Activated T-helper 1 cell treated with anti-CD3 and anti-CD28 coated beads, Interleukin-12 subunit alpha, Interleukin-12 subunit beta, Interleukin-2, Interleukin-4 antibody, amounts not matched to agents 30 ng/mL and 10 ng/mL and 1 ng/mL, durations not matched to agents 14 hours and 24 hours and 36 hours (primary cell): ENCODE data around the gene ZNF547. TPM values are rescaled to one million over a fixed set of nuclear protein-coding genes. Genes with fewer than 3 reads are reported as not detected.

Experiments
- DNase-seq: peaks from one replicate; pipeline ENCODE4 v3.0.0; 2021; ENCODE audit warnings: low spot score
- H3K27ac Mint-ChIP-seq: one replicate; pipeline ENCODE4 v1.8.0; 2021; ENCODE audit warnings: mild to moderate bottlenecking, mixed read lengths
- H3K27me3 Mint-ChIP-seq: one replicate; pipeline ENCODE4 v1.8.0; 2022; ENCODE audit warnings: mild to moderate bottlenecking, moderate library complexity, mixed read lengths; ENCODE audit not compliant: insufficient read depth
- H3K36me3 Mint-ChIP-seq: one replicate; pipeline ENCODE4 v1.8.0; 2021; ENCODE audit warnings: low read depth, mixed read lengths
- H3K4me1 Mint-ChIP-seq: one replicate; pipeline ENCODE4 v1.8.0; 2021; ENCODE audit warnings: low read depth, mixed read lengths
- H3K4me3 Mint-ChIP-seq: one replicate; pipeline ENCODE4 v1.8.0; 2021; ENCODE audit warnings: mild to moderate bottlenecking, moderate library complexity, mixed read lengths
- H3K9me3 Mint-ChIP-seq: one replicate; pipeline ENCODE4 v1.8.0; 2021; ENCODE audit warnings: mixed read lengths
- intact Hi-C: fragments of 100-400 bp; cut with micrococcal nuclease; formaldehyde crosslinking; loops from one replicate; pipeline ENCODE4 v1.15.1; 2024
- total RNA-seq: library from RNA; stranded (reverse); gene quantifications from 2 replicates; pipeline ENCODE4 v1.2.3, GENCODE V29; 2022

The ZNF547 gene
- total RNA-seq, 1 donor from 2014 or later: 0.93 TPM

- no peak overlapping the region for H3K27ac Mint-ChIP-seq
- intact Hi-C loops: no loop called here
- no peaks in the 10 kb centered on the region for H3K27me3 Mint-ChIP-seq
- no peaks in the 10 kb centered on the region for H3K4me1 Mint-ChIP-seq
- DNase-seq: no peak
- H3K9me3 Mint-ChIP-seq: peaks cover 57% of the 10 kb centered on the region
- no peak overlapping the region for H3K4me3 Mint-ChIP-seq
- peaks cover 54% of the 10 kb centered on the region for H3K36me3 Mint-ChIP-seq
Observed at GRCh38 chr19:57421037-57421436, 57.7 kb downstream of the ZNF547 start.

Other genes with a start within 250 kb of the ZNF547 start
- gene USP29, start 243.6 kb upstream of the ZNF547 start, total RNA-seq: not detected in 2 replicates
- not detected in 2 replicates for gene ZIM3, start 218.3 kb upstream of the ZNF547 start, total RNA-seq
- gene DUXA, start 196.1 kb upstream of the ZNF547 start, total RNA-seq: not detected in 2 replicates
- 16.1 and 18.3 TPM in 2 replicates for gene ZNF264, start 172.1 kb upstream of the ZNF547 start, total RNA-seq
- gene AURKC, start 132.5 kb upstream of the ZNF547 start, total RNA-seq: 0.54 and 0.73 TPM in 2 replicates
- 6.9 and 8.4 TPM in 2 replicates for gene ZNF805, start 122.9 kb upstream of the ZNF547 start, total RNA-seq
- 41.4 and 47.7 TPM in 2 replicates for gene ZNF460, start 83.1 kb upstream of the ZNF547 start, total RNA-seq
- 5.1 and 5.4 TPM in 2 replicates for gene ZNF543, start 43.1 kb upstream of the ZNF547 start, total RNA-seq
- 6.1 and 6.6 TPM in 2 replicates for gene ZNF304, start 12.3 kb upstream of the ZNF547 start, total RNA-seq
- 3.8 and 4.7 TPM in 2 replicates for gene TRAPPC2B, start within 50 bp of the ZNF547 start, total RNA-seq
- 11.3 and 12.1 TPM in 2 replicates for gene ZNF548, start 26.3 kb downstream of the ZNF547 start, total RNA-seq
- gene ZNF17, start 47.6 kb downstream of the ZNF547 start, total RNA-seq: 7.9 and 11.0 TPM in 2 replicates
- gene ZNF749, start 71.8 kb downstream of the ZNF547 start, total RNA-seq: 21.5 and 22.0 TPM in 2 replicates
- not detected in 2 replicates for gene VN1R1, start 93.6 kb downstream of the ZNF547 start, total RNA-seq
- 1.5 and 2.4 TPM in 2 replicates for gene ZNF772, start 114.0 kb downstream of the ZNF547 start, total RNA-seq
- 3.7 and 5.1 TPM in 2 replicates for gene ZNF419, start 124.2 kb downstream of the ZNF547 start, total RNA-seq
- 5.0 and 5.8 TPM in 2 replicates for gene ZNF773, start 136.4 kb downstream of the ZNF547 start, total RNA-seq
- 3.6 and 4.2 TPM in 2 replicates for gene ZNF549, start 163.8 kb downstream of the ZNF547 start, total RNA-seq
- gene ZNF550, start 196.3 kb downstream of the ZNF547 start, total RNA-seq: 7.2 and 7.5 TPM in 2 replicates
- gene ZNF416, start 215.4 kb downstream of the ZNF547 start, total RNA-seq: 3.2 and 3.7 TPM in 2 replicates
- 3.9 and 4.0 TPM in 2 replicates for gene ZIK1, start 220.6 kb downstream of the ZNF547 start, total RNA-seq
- gene ZNF530, start 236.3 kb downstream of the ZNF547 start, total RNA-seq: 5.4 and 7.3 TPM in 2 replicates